HL-60 (cell line): Measurements from ENCODE around the gene NPC2.

ENCODE experiments used
- DNase-seq, 2 experiments: peaks; one replicate each; pipeline ENCODE4 v3.0.0-alpha.2; 2010 to 2020; ENCODE audit warnings: low read depth in 1 of 2, low spot score in 1 of 2
- H3K27ac ChIP-seq: fragments of 250-450 bp; sonication (Bioruptor Pico); replicated peaks from 2 replicates; pipeline ENCODE4 v1.5.1; 2020; ENCODE audit warnings: mild to moderate bottlenecking, moderate library complexity
- H3K27me3 ChIP-seq: fragments of 250-450 bp; sonication (Bioruptor Pico); 2 replicates; pipeline ENCODE4 v1.5.1; 2021; ENCODE audit warnings: mild to moderate bottlenecking, moderate library complexity; ENCODE audit not compliant: insufficient read depth, poor library complexity, severe bottlenecking
- H3K4me3 ChIP-seq: replicated peaks from 2 replicates; pipeline ENCODE4 v1.5.1; 2011; ENCODE audit warnings: mild to moderate bottlenecking, control low read depth, low read length; ENCODE audit not compliant: insufficient read depth
- GABPA ChIP-seq: IDR thresholded peaks from 2 replicates; pipeline ENCODE4 v1.6.1; 2012; ENCODE audit warnings: low read depth
- POLR2AphosphoS5 ChIP-seq: IDR thresholded peaks from 2 replicates; pipeline ENCODE4 v1.6.1; 2012; ENCODE audit warnings: low read depth
- REST ChIP-seq: IDR thresholded peaks from 2 replicates; pipeline ENCODE4 v1.6.1; 2012; ENCODE audit warnings: low read depth; ENCODE audit not compliant: insufficient replicate concordance
- SPI1 ChIP-seq: IDR thresholded peaks from 2 replicates; pipeline ENCODE4 v1.6.1; 2012; ENCODE audit warnings: low read depth, mild to moderate bottlenecking, borderline replicate concordance
- TF ChIP-seq, protein P1 (sequence below): IDR thresholded peaks from one replicate; pipeline ENCODE4 v1.5.1; 2011; ENCODE audit warnings: low read length, control low read depth, inconsistent platforms; ENCODE audit not compliant: insufficient read depth

Gene NPC2

GRCh38 chr14:74509587-74510222, 16.6 kb upstream of the NPC2 start:
- TF ChIP-seq GABPA (no peak), POLR2AphosphoS5 (no peak), SPI1 (no peak), REST (no peak)
- TF ChIP-seq, protein P1, sequence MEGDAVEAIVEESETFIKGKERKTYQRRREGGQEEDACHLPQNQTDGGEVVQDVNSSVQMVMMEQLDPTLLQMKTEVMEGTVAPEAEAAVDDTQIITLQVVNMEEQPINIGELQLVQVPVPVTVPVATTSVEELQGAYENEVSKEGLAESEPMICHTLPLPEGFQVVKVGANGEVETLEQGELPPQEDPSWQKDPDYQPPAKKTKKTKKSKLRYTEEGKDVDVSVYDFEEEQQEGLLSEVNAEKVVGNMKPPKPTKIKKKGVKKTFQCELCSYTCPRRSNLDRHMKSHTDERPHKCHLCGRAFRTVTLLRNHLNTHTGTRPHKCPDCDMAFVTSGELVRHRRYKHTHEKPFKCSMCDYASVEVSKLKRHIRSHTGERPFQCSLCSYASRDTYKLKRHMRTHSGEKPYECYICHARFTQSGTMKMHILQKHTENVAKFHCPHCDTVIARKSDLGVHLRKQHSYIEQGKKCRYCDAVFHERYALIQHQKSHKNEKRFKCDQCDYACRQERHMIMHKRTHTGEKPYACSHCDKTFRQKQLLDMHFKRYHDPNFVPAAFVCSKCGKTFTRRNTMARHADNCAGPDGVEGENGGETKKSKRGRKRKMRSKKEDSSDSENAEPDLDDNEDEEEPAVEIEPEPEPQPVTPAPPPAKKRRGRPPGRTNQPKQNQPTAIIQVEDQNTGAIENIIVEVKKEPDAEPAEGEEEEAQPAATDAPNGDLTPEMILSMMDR = no peak
- H3K4me3 ChIP-seq = no peak overlapping the region
- H3K27me3 ChIP-seq = no peaks in the 10 kb centered on the region
- H3K27ac ChIP-seq = no peak overlapping the region
- no peak for DNase-seq

DNA sequence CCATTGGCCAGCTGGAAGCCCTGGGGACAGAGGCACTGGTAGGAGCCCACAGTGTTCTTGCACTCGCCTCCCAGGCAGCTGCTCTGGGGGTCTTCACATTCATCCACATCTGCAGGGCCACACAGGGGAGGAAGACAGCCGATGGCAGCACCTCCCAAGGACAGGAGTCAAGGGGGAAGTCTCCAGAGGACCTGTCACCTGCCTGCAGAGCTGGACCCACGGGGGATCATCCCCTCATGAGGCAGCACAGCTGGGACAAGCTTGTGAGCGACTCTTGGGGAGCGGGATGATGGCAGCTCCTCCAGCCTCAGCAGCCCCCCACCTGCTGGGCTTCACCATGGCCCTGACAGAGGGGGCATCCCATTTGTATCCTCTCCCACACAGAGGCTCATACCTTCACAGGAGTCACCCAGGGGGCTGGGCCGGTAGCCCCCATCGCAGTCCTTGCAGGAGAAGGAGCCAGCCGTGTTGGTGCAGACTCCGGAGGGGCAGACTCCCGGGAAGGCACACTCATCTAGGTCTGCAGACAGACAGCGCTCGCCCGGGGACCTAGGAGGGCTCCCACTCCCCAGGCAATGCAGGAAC, 15.8 kb upstream of the NPC2 start:
- DNase-seq = no peak
- no peak overlapping the region for H3K4me3 ChIP-seq
- H3K27ac ChIP-seq = no peak overlapping the region
- no peaks in the 10 kb centered on the region for H3K27me3 ChIP-seq
- TF ChIP-seq, protein P1 = no peak

DNA sequence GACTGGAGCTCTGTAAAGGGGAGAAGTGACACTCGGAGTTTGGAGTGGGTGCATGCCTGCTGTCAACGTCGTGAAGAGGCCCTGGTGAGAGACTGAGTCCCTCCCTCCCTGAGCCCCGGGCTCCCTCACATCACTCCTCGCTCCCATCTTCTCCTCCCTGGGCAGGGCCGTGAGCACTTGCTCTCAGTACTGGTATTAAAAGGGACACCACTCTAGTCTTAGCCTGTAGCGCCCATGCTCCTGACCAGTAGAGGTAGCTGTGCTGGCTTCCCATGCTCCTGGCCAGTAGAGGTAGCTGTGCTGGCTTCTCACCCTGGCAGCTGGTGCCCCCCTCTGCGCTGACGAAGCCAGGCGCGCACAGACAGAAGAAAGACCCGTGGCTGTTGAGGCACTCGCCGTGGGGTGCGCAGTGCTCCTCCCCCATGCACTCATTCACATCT, 15.2 kb upstream of the NPC2 start:
- Histone ChIP-seq H3K27me3 (no peaks in the 10 kb centered on the region), H3K27ac (no peak overlapping the region), H3K4me3 (no peak overlapping the region)
- no peak for DNase-seq
- TF ChIP-seq, protein P1 = peak; percentile 4
- TF ChIP-seq SPI1 = no peak

GRCh38 chr14:74507840-74508239, 14.7 kb upstream of the NPC2 start:
- no peak overlapping the region for H3K27ac ChIP-seq
- H3K27me3 ChIP-seq = no peaks in the 10 kb centered on the region
- no peak for DNase-seq
- no peak for TF ChIP-seq SPI1
- TF ChIP-seq, protein P1 = no peak
- TF ChIP-seq REST = no peak
- no peak for TF ChIP-seq GABPA
- H3K4me3 ChIP-seq = no peak overlapping the region
